HCT116 (cell line): ENCODE data around the gene KRT78. TPM values are rescaled to one million over a fixed set of nuclear protein-coding genes. Genes with fewer than 3 reads are reported as not detected.

Source experiments
- ATAC-seq: fragments of 200-7000 bp; cut with Tn5 transposase; 2 replicates; pipeline ENCODE4 v1.9.1; 2020; ENCODE audit warnings: mild to moderate bottlenecking, moderate library complexity
- BruUV-seq: library from RNA; stranded (reverse); fragments of 400-500 nt; replicated peaks from 2 replicates; lab custom pipeline; 2021; lab: Mats Ljungman, UMichigan
- CTCF ChIA-PET: fragments of 300-600 bp; sonication (Branson Sonifier 250); formaldehyde crosslinking; loops from one replicate; lab custom pipeline; 2021; ENCODE audit warnings: antibody characterized with exemption; lab: Charles Lee
- POLR2A ChIA-PET: fragments of 300-600, 350-600 bp; sonication (Branson Sonifier 250); formaldehyde crosslinking; loops from one replicate; lab custom pipeline; 2021; ENCODE audit warnings: antibody characterized with exemption; lab: Charles Lee
- RAD21 ChIA-PET, 2 experiments: fragments of 300-600 bp; sonication (Branson Sonifier 250); formaldehyde crosslinking; loops; one replicate each; lab custom pipeline; 2023; ENCODE audit warnings: low total read pairs in 2 of 2; ENCODE audit not compliant: uncharacterized antibody in 2 of 2, unreplicated experiment in 2 of 2, low non-redundant PET in 1 of 2; lab: Charles Lee
- DNase-seq: peaks from one replicate; pipeline ENCODE4 v3.0.0-alpha.2; 2010; ENCODE audit warnings: low read depth, low spot score
- H2AFZ ChIP-seq: fragments of 200-600 bp; shearing (Covaris generic), sonication (generic); 2 replicates; pipeline ENCODE4 v1.6.1; 2017; ENCODE audit warnings: low read depth, mixed run types, mixed read lengths, antibody characterized with exemption, low read length; ENCODE audit not compliant: poor library complexity, severe bottlenecking
- H3K27ac ChIP-seq: 2 replicates; pipeline ENCODE4 v1.5.1; 2012; ENCODE audit warnings: low read depth, low read length
- H3K27me3 ChIP-seq: fragments of 200-600 bp; sonication (generic); 2 replicates; pipeline ENCODE4 v1.6.1; 2016; ENCODE audit warnings: mixed run types, low read length, mixed read lengths; ENCODE audit not compliant: insufficient read depth
- H3K36me3 ChIP-seq, 2 experiments: fragments of 200-500 bp in 1 of 2; fragments of 200-600 bp in 1 of 2; sonication (Bioruptor generic) in 1 of 2; sonication (generic) in 1 of 2; 2 replicates each; pipeline versions ENCODE4 v1.5.1 to v1.6.1; 2014 to 2016; ENCODE audit warnings: low read length in 2 of 2, inconsistent platforms in 1 of 2, mixed read lengths in 1 of 2, mixed run types in 1 of 2; ENCODE audit not compliant: insufficient read depth in 2 of 2, control insufficient read depth in 1 of 2
- H3K4me1 ChIP-seq, 2 experiments: fragments of 200-600 bp in 1 of 2; sonication (generic) in 1 of 2; 2 replicates each; pipeline versions ENCODE4 v1.5.1 to v1.6.1; 2012 to 2017; ENCODE audit warnings: low read length in 2 of 2, inconsistent platforms in 1 of 2, mild to moderate bottlenecking in 1 of 2, mixed read lengths in 1 of 2, mixed run types in 1 of 2, moderate library complexity in 1 of 2; ENCODE audit not compliant: insufficient read depth in 2 of 2, control insufficient read depth in 1 of 2
- H3K4me2 ChIP-seq: fragments of 200-600 bp; sonication (generic); 2 replicates; pipeline ENCODE4 v1.6.1; 2017; ENCODE audit warnings: mixed run types, low read length, mixed read lengths
- H3K4me3 ChIP-seq, 2 experiments: fragments of 200-600 bp in 1 of 2; sonication (generic) in 1 of 2; replicated peaks in 1 of 2; 2 replicates each; pipeline ENCODE4 v1.5.1; 2011 to 2016; ENCODE audit warnings: low read length in 2 of 2, control low read depth in 1 of 2, low read depth in 1 of 2, mild to moderate bottlenecking in 1 of 2, mixed read lengths in 1 of 2, mixed run types in 1 of 2
- H3K79me2 ChIP-seq: fragments of 200-600 bp; sonication (generic); 2 replicates; pipeline ENCODE4 v1.6.1; 2017; ENCODE audit warnings: mild to moderate bottlenecking, mixed run types, low read length, moderate library complexity, mixed read lengths; ENCODE audit not compliant: insufficient read depth
- H3K9ac ChIP-seq: fragments of 200-600 bp; sonication (generic); 2 replicates; pipeline ENCODE4 v1.6.1; 2016; ENCODE audit warnings: low read length, mixed read lengths
- H3K9me2 ChIP-seq: fragments of 200-600 bp; sonication (generic), shearing (Covaris generic); 2 replicates; pipeline ENCODE4 v1.6.1; 2017; ENCODE audit warnings: mixed run types, mild to moderate bottlenecking, moderate library complexity; ENCODE audit not compliant: insufficient read depth
- H3K9me3 ChIP-seq, 2 experiments: fragments of 200-500 bp in 1 of 2; fragments of 200-600 bp in 1 of 2; sonication (Bioruptor generic) in 1 of 2; sonication (generic) in 1 of 2; 2 replicates each; pipeline ENCODE4 v1.6.1; 2014 to 2017; ENCODE audit warnings: low read length in 2 of 2, mixed read lengths in 2 of 2, inconsistent platforms in 1 of 2, low read depth in 1 of 2, mild to moderate bottlenecking in 1 of 2, mixed run types in 1 of 2, moderate library complexity in 1 of 2; ENCODE audit not compliant: control insufficient read depth in 1 of 2, insufficient read depth in 1 of 2
- H4K20me1 ChIP-seq: fragments of 200-600 bp; sonication (generic), shearing (Covaris generic); 2 replicates; pipeline ENCODE4 v1.6.1; 2017; ENCODE audit warnings: mixed run types, mild to moderate bottlenecking, moderate library complexity; ENCODE audit not compliant: insufficient read depth
- CBX3 ChIP-seq: IDR thresholded peaks from 2 replicates; pipeline ENCODE4 v1.6.1; 2012; ENCODE audit warnings: low read depth
- EGR1 ChIP-seq: IDR thresholded peaks from 2 replicates; pipeline ENCODE4 v1.6.1; 2012; ENCODE audit warnings: low read depth
- EZH2 ChIP-seq: fragments of 200-600 bp; sonication (generic); IDR thresholded peaks from 2 replicates; pipeline ENCODE4 v1.6.1; 2017; ENCODE audit warnings: antibody characterized with exemption, mixed run types
- EZH2phosphoT487 ChIP-seq: fragments of 200-600 bp; IDR thresholded peaks from 2 replicates; pipeline ENCODE4 v1.6.1; 2018; ENCODE audit warnings: antibody characterized with exemption, borderline replicate concordance
- JUND ChIP-seq: IDR thresholded peaks from 2 replicates; pipeline ENCODE4 v1.6.1; 2012
- RAD21 ChIP-seq: IDR thresholded peaks from 2 replicates; pipeline ENCODE4 v1.6.1; 2012; ENCODE audit warnings: low read depth, mild to moderate bottlenecking
- SIN3A ChIP-seq: IDR thresholded peaks from 2 replicates; pipeline ENCODE4 v1.6.1; 2012; ENCODE audit warnings: low read depth
- SRF ChIP-seq: IDR thresholded peaks from 2 replicates; pipeline ENCODE4 v1.6.1; 2012; ENCODE audit warnings: low read depth
- TCF7L2 ChIP-seq: IDR thresholded peaks from 2 replicates; pipeline ENCODE4 v1.7.0; 2011; ENCODE audit warnings: borderline replicate concordance, inconsistent platforms; ENCODE audit not compliant: insufficient read depth, insufficient read length; ENCODE audit errors: extremely low read depth
- intact Hi-C: fragments of 100-400 bp; cut with micrococcal nuclease; formaldehyde crosslinking; loops from 2 replicates; pipeline ENCODE4 v1.10.0; 2022
- total RNA-seq: library from RNA; stranded (reverse); gene quantifications from one replicate; pipeline ENCODE4 v1.2.1, GENCODE V29; 2021; ENCODE audit not compliant: unreplicated experiment
- TF ChIP-seq, protein P1 (sequence below), 3 experiments: fragments of 200-600 bp in 1 of 3; sonication (generic) in 1 of 3; IDR thresholded peaks in 2 of 3; conservative IDR thresholded peaks in 1 of 3; 2 replicates each; pipeline ENCODE4 v1.5.1; 2012 to 2017; ENCODE audit warnings: low read depth in 2 of 3, low read length in 2 of 3, antibody characterized with exemption in 1 of 3, borderline replicate concordance in 1 of 3, control low read depth in 1 of 3, mild to moderate bottlenecking in 1 of 3, mixed read lengths in 1 of 3, mixed run types in 1 of 3, moderate library complexity in 1 of 3; ENCODE audit not compliant: insufficient read depth in 1 of 3
- TF ChIP-seq, protein P2 (sequence below): IDR thresholded peaks from 2 replicates; pipeline ENCODE4 v1.6.1; 2011; ENCODE audit warnings: mild to moderate bottlenecking, low read length, moderate library complexity; ENCODE audit not compliant: insufficient replicate concordance; ENCODE audit errors: extremely low read depth
- TF ChIP-seq, protein P3 (sequence below): IDR thresholded peaks from 2 replicates; pipeline ENCODE4 v1.6.1; 2012
- TF ChIP-seq, protein P4 (sequence below): IDR thresholded peaks from 2 replicates; pipeline ENCODE4 v1.6.1; 2012

Gene KRT78
- total RNA-seq, 1 experiment from 2014 or later = not detected

DNA sequence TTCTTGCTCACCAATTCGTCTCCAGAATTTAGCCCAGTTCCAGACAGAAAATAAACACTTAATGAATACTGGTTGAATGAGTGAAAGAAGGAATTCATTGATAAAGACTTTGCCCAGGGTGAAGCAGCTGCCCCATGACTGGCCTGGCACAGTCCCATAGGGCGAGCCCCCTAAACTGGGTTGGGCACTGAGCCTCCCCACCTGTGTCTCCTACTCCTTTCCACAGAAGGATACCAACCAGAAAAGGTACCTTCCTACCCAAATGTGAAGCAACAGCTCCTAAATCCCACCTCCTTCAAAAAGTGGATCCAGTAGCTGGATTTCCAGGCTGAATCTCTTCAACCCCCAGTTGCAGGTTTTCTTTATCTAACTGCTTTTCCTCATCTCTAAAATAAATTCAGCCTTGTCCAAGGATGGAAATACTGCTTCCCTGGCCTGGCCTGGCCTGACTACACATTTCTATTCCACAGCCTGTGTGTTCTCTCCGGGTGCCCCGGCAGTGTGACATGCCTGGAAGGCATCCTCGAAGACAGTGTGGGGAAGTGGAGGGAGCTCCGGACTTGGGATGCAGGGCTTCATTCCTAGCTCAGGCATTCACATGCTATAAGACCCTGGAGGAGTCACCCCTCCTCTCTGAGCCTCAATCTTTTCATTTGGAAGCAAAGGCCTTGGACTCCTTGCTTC, 60.5 kb downstream of the KRT78 start:
- no peak overlapping the region for H3K27ac ChIP-seq

More for the DNA sequence above, 60.5 kb downstream of the KRT78 start:
- POLR2A ChIA-PET = no interaction called here
- H2AFZ ChIP-seq = no peak overlapping the region
- TF ChIP-seq RAD21 (no peak), JUND (no peak), TCF7L2 (no peak), SIN3A (no peak), CBX3 (no peak), EZH2phosphoT487 (no peak), SRF (no peak), EZH2 (no peak), EGR1 (no peak)
- TF ChIP-seq, protein P1, sequence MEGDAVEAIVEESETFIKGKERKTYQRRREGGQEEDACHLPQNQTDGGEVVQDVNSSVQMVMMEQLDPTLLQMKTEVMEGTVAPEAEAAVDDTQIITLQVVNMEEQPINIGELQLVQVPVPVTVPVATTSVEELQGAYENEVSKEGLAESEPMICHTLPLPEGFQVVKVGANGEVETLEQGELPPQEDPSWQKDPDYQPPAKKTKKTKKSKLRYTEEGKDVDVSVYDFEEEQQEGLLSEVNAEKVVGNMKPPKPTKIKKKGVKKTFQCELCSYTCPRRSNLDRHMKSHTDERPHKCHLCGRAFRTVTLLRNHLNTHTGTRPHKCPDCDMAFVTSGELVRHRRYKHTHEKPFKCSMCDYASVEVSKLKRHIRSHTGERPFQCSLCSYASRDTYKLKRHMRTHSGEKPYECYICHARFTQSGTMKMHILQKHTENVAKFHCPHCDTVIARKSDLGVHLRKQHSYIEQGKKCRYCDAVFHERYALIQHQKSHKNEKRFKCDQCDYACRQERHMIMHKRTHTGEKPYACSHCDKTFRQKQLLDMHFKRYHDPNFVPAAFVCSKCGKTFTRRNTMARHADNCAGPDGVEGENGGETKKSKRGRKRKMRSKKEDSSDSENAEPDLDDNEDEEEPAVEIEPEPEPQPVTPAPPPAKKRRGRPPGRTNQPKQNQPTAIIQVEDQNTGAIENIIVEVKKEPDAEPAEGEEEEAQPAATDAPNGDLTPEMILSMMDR (IDR thresholded peaks at IDR 0.05 in 2 of 3, conservative IDR thresholded peaks at IDR 0.05 in 1 of 3; ENCODE audit: borderline replicate concordance in 1 of 3, insufficient read depth in 1 of 3, low read depth in 2 of 3, low read length in 2 of 3) = no peak
- TF ChIP-seq, protein P2, sequence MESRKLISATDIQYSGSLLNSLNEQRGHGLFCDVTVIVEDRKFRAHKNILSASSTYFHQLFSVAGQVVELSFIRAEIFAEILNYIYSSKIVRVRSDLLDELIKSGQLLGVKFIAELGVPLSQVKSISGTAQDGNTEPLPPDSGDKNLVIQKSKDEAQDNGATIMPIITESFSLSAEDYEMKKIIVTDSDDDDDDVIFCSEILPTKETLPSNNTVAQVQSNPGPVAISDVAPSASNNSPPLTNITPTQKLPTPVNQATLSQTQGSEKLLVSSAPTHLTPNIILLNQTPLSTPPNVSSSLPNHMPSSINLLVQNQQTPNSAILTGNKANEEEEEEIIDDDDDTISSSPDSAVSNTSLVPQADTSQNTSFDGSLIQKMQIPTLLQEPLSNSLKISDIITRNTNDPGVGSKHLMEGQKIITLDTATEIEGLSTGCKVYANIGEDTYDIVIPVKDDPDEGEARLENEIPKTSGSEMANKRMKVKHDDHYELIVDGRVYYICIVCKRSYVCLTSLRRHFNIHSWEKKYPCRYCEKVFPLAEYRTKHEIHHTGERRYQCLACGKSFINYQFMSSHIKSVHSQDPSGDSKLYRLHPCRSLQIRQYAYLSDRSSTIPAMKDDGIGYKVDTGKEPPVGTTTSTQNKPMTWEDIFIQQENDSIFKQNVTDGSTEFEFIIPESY = no peak
- TF ChIP-seq, protein P3, sequence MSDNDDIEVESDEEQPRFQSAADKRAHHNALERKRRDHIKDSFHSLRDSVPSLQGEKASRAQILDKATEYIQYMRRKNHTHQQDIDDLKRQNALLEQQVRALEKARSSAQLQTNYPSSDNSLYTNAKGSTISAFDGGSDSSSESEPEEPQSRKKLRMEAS = no peak
- TF ChIP-seq, protein P4, sequence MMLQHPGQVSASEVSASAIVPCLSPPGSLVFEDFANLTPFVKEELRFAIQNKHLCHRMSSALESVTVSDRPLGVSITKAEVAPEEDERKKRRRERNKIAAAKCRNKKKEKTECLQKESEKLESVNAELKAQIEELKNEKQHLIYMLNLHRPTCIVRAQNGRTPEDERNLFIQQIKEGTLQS = no peak
- no peak overlapping the region for H3K4me2 ChIP-seq
- H3K9me3 ChIP-seq = no peaks in the 10 kb centered on the region
- CTCF ChIA-PET = no interaction called here
- ATAC-seq (no peak), DNase-seq (no peak)
- intact Hi-C loops = no loop called here
- RAD21 ChIA-PET = no interaction called here
- peaks cover 5% of the 10 kb centered on the region for H3K27me3 ChIP-seq
- no peaks in the 10 kb centered on the region for H4K20me1 ChIP-seq
- no peaks in the 10 kb centered on the region for H3K9me2 ChIP-seq
- H3K4me1 ChIP-seq = no peaks in the 10 kb centered on the region
- H3K79me2 ChIP-seq = no peaks in the 10 kb centered on the region
- no peak overlapping the region for H3K4me3 ChIP-seq
- BruUV-seq = no TSS peak
- no peak overlapping the region for H3K9ac ChIP-seq
- H3K36me3 ChIP-seq = no peaks in the 10 kb centered on the region

Other genes starting within 250 kb of the KRT78 start
- gene KRT72, start 247.5 kb downstream of the KRT78 start, total RNA-seq = 0.17 TPM
- gene KRT73, start 230.4 kb downstream of the KRT78 start, total RNA-seq = not detected
- gene KRT2, start 196.8 kb downstream of the KRT78 start, total RNA-seq = not detected
- 0.20 TPM for gene KRT1, start 168.6 kb downstream of the KRT78 start, total RNA-seq
- gene KRT77, start 145.5 kb downstream of the KRT78 start, total RNA-seq = not detected
- not detected for gene KRT76, start 71.6 kb downstream of the KRT78 start, total RNA-seq
- gene KRT3, start 52.9 kb downstream of the KRT78 start, total RNA-seq = not detected
- gene KRT4, start 34.9 kb downstream of the KRT78 start, total RNA-seq = not detected
- not detected for gene KRT79, start 14.7 kb downstream of the KRT78 start, total RNA-seq
- 1,655 TPM for gene KRT8, start 56.1 kb upstream of the KRT78 start, total RNA-seq
- gene KRT18, start 100.1 kb upstream of the KRT78 start, total RNA-seq = 1,229 TPM
- gene EIF4B, start 157.5 kb upstream of the KRT78 start, total RNA-seq = 809 TPM
- 25.7 TPM for gene TNS2, start 201.1 kb upstream of the KRT78 start, total RNA-seq
- gene SPRYD3, start 230.4 kb upstream of the KRT78 start, total RNA-seq = 47.5 TPM
- 83.4 TPM for gene IGFBP6, start 248.7 kb upstream of the KRT78 start, total RNA-seq